ENCODE results near the gene TNNT1. TPM values are rescaled to one million over a fixed set of nuclear protein-coding genes. Genes with fewer than 3 reads are reported as not detected.

Gene TNNT1
- polyA plus RNA-seq, 1 donor: 10.2 TPM

- no peaks in the 10 kb centered on the region for H3K4me1 ChIP-seq (ENCODE audit: control insufficient read depth, insufficient read depth, low read length)
- DNase-seq: no peak
- H3K27ac ChIP-seq (ENCODE audit: low read length): no peak overlapping the region
- H3K9me3 ChIP-seq (ENCODE audit: control insufficient read depth, low read depth, low read length): no peaks in the 10 kb centered on the region
- WGBS (ENCODE audit: insufficient coverage, low lambda C conversion rate): no CpG with 5 or more reads among the region's 23 CpGs
- no peak overlapping the region for H3K4me3 ChIP-seq (ENCODE audit: low read length)
- H3K27me3 ChIP-seq (ENCODE audit: control insufficient read depth, insufficient read depth, low read length): no peaks in the 10 kb centered on the region
- peaks cover 61% of the 10 kb centered on the region for H3K36me3 ChIP-seq (ENCODE audit: control insufficient read depth, insufficient read depth, low read length)
Measured at GRCh38 chr19:55095260-55096060, 53.5 kb downstream of the TNNT1 start.

- H3K27ac ChIP-seq (ENCODE audit: low read length): no peak overlapping the region
- H3K4me3 ChIP-seq (ENCODE audit: low read length): no peak overlapping the region
- H3K36me3 ChIP-seq (ENCODE audit: control insufficient read depth, insufficient read depth, low read length): peaks cover 57% of the 10 kb centered on the region
- no peaks in the 10 kb centered on the region for H3K27me3 ChIP-seq (ENCODE audit: control insufficient read depth, insufficient read depth, low read length)
- no peaks in the 10 kb centered on the region for H3K9me3 ChIP-seq (ENCODE audit: control insufficient read depth, low read depth, low read length)
- DNase-seq: no peak
- H3K4me1 ChIP-seq (ENCODE audit: control insufficient read depth, insufficient read depth, low read length): no peaks in the 10 kb centered on the region
- WGBS (ENCODE audit: insufficient coverage, low lambda C conversion rate): no CpG with 5 or more reads among the region's 32 CpGs
Measured at GRCh38 chr19:55094456-55095259, 54.3 kb downstream of the TNNT1 start.

- no CpG with 5 or more reads among the region's 49 CpGs for WGBS (ENCODE audit: insufficient coverage, low lambda C conversion rate)
- H3K36me3 ChIP-seq (ENCODE audit: control insufficient read depth, insufficient read depth, low read length): peaks cover 43% of the 10 kb centered on the region
- no peaks in the 10 kb centered on the region for H3K9me3 ChIP-seq (ENCODE audit: control insufficient read depth, low read depth, low read length)
- H3K4me1 ChIP-seq (ENCODE audit: control insufficient read depth, insufficient read depth, low read length): peaks cover under 1% of the 10 kb centered on the region
- no peak overlapping the region for H3K27ac ChIP-seq (ENCODE audit: low read length)
- no peak for DNase-seq
- peaks cover 4% of the 10 kb centered on the region for H3K27me3 ChIP-seq (ENCODE audit: control insufficient read depth, insufficient read depth, low read length)
- H3K4me3 ChIP-seq (ENCODE audit: low read length): no peak overlapping the region
Measured at GRCh38 chr19:55092423-55093318, 56.3 kb downstream of the TNNT1 start.

DNA sequence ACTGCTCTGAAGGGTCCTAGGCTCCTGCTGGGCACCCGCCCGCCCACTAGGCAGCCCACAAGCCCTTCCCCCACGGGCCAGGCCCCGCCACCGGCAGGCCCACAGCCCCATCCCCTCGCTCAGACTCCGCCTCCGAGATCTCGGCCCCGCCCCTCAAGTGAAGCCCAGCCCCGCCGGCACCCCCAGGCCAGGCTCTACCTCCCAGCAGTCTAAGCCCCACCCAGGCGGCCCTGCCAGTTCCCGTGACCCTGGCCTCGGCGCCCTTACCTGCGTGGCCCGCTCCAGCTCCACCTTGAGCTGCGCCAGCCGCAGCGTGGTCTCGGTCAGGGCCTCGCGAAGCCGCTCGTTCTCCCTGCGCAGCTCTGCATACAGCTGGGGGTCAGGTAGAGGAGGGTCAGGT, 57.1 kb downstream of the TNNT1 start:
- peaks cover 43% of the 10 kb centered on the region for H3K36me3 ChIP-seq (ENCODE audit: control insufficient read depth, insufficient read depth, low read length)
- no CpG with 5 or more reads among the region's 27 CpGs for WGBS (ENCODE audit: insufficient coverage, low lambda C conversion rate)
- peaks cover 7% of the 10 kb centered on the region for H3K4me1 ChIP-seq (ENCODE audit: control insufficient read depth, insufficient read depth, low read length)
- H3K4me3 ChIP-seq (ENCODE audit: low read length): no peak overlapping the region
- no peaks in the 10 kb centered on the region for H3K9me3 ChIP-seq (ENCODE audit: control insufficient read depth, low read depth, low read length)
- H3K27ac ChIP-seq (ENCODE audit: low read length): no peak overlapping the region
- DNase-seq: no peak
- H3K27me3 ChIP-seq (ENCODE audit: control insufficient read depth, insufficient read depth, low read length): peaks cover 11% of the 10 kb centered on the region

DNA sequence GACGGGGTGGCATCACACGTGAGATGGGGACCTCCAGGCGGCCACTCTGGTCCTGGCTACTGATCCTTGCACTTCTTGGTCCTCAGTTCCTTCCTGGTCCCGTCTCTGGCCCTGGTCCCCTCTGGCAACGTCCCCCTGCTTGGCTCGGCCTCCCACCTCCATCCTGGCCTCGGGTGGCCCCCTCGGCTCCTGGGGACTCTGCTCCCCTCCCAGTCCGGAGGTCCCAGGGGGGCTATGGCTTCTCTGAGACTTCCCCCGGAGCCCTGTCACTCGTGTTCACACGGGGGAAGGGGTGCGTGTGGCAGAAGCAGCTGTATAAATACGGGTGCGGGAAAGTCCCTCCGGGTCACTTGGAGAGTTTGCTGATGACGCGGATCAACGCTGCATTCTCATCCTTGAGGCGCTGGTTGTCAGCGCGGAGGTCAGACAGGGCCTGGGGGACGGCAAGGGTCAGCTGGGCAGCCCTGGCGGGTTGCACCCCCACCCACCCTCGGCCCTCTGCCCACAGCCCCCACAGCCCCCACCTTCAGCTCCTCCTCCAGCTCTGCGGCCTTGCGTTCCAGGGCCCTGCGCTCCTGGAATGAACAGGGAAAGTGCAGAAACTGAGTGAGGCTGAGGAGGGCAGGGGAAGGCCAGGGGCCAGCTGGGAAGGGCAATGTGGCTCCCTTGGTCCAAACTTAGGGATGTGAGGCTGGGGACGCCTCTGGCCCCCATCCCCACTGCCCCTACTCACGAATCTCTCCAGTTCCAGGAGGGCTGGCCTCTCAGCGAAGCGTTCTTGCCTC, 57.7 kb downstream of the TNNT1 start:
- Histone ChIP-seq H3K36me3 (ENCODE audit: control insufficient read depth, insufficient read depth, low read length) (peaks cover 43% of the 10 kb centered on the region), H3K27me3 (ENCODE audit: control insufficient read depth, insufficient read depth, low read length) (peaks cover 17% of the 10 kb centered on the region), H3K27ac (ENCODE audit: low read length) (no peak overlapping the region), H3K4me1 (ENCODE audit: control insufficient read depth, insufficient read depth, low read length) (peaks cover 9% of the 10 kb centered on the region), H3K9me3 (ENCODE audit: control insufficient read depth, low read depth, low read length) (peaks cover under 1% of the 10 kb centered on the region), H3K4me3 (ENCODE audit: low read length) (no peak overlapping the region)
- no CpG with 5 or more reads among the region's 32 CpGs for WGBS (ENCODE audit: insufficient coverage, low lambda C conversion rate)
- DNase-seq: no peak

- no peak for DNase-seq
- H3K36me3 ChIP-seq (ENCODE audit: control insufficient read depth, insufficient read depth, low read length): peaks cover 36% of the 10 kb centered on the region
- no CpG with 5 or more reads among the region's 13 CpGs for WGBS (ENCODE audit: insufficient coverage, low lambda C conversion rate)
- peaks cover 24% of the 10 kb centered on the region for H3K27me3 ChIP-seq (ENCODE audit: control insufficient read depth, insufficient read depth, low read length)
- peaks cover 3% of the 10 kb centered on the region for H3K9me3 ChIP-seq (ENCODE audit: control insufficient read depth, low read depth, low read length)
- H3K4me3 ChIP-seq (ENCODE audit: low read length): no peak overlapping the region
- H3K4me1 ChIP-seq (ENCODE audit: control insufficient read depth, insufficient read depth, low read length): peaks cover 9% of the 10 kb centered on the region
- H3K27ac ChIP-seq (ENCODE audit: low read length): no peak overlapping the region
Measured at GRCh38 chr19:55090564-55090963, 58.4 kb downstream of the TNNT1 start.

DNA sequence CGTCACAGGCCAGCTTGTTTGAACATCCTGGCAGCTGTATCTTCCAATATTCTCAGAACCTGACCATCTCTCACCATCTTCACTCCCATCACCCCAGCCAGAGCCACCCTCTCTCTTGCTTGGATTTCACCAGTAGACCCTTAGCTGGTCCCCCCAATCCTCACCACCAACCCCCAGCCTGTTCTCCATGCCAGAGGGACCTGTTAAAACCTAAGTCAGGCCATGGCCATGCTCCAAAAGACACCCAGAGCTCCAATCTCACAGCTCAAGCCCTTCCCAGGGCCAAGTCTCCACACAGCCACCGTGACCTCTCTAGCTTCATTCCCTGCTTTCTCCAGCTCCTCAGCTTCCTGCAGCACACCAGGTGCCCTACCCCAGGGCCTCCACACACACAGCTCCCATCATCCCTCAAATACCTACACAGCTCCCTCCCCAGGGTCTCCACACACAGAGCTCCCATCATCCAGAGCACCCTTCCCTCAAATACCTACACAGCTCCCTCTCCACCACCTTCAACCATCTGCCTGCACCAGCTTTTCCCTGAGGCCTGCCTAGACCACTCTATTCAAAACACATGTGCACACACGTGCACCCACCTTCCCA, 59.6 kb downstream of the TNNT1 start:
- Histone ChIP-seq H3K9me3 (ENCODE audit: control insufficient read depth, low read depth, low read length) (peaks cover 3% of the 10 kb centered on the region), H3K36me3 (ENCODE audit: control insufficient read depth, insufficient read depth, low read length) (peaks cover 25% of the 10 kb centered on the region), H3K27ac (ENCODE audit: low read length) (no peak overlapping the region), H3K4me3 (ENCODE audit: low read length) (no peak overlapping the region), H3K27me3 (ENCODE audit: control insufficient read depth, insufficient read depth, low read length) (peaks cover 35% of the 10 kb centered on the region), H3K4me1 (ENCODE audit: control insufficient read depth, insufficient read depth, low read length) (peaks cover 9% of the 10 kb centered on the region)
- 100% methylated on average over 1 of the region's 3 CpGs for WGBS (ENCODE audit: insufficient coverage, low lambda C conversion rate)
- DNase-seq: no peak

DNA sequence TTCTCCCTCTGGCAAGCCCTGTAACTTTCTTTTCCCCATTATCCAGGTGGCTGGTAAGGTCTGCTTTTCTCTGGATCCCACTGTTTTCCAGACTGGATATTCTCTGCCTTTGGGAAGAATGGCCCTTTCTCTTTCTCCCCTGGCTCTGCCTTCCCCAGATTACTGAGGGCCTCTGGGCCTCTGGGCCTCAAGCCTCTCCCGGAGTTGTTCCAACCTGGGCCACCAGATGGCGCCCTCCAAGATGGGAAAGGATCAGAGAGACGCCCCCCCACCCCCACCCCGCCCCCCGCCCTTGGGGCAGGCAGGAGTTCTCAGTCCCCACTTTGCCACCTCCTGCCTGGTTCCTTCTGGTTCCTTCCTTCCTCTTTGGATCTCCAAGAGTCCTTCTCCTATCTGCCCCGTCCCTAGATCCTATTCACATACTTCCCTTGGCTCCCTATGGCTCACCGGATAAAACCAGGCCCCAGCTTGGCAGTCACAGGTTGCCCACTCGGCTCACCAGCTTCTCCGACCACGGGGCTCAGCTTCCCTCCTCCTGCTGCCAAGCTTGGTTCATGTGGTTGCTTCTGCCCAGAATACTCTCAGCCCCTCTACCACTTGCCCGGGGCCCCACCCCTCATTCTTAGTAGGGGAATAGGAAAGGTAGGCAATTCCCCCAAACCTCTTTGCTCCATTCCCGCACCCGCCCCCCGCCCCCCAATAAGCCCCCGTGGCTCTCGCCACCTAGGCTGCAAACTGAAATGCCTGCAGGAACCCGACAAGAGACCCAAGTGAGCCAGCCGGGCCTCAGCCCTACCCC, 60.3 kb downstream of the TNNT1 start:
- no CpG with 5 or more reads among the region's 18 CpGs for WGBS (ENCODE audit: insufficient coverage, low lambda C conversion rate)
- Histone ChIP-seq H3K27me3 (ENCODE audit: control insufficient read depth, insufficient read depth, low read length) (peaks cover 42% of the 10 kb centered on the region), H3K36me3 (ENCODE audit: control insufficient read depth, insufficient read depth, low read length) (peaks cover 22% of the 10 kb centered on the region), H3K9me3 (ENCODE audit: control insufficient read depth, low read depth, low read length) (peaks cover 3% of the 10 kb centered on the region), H3K4me1 (ENCODE audit: control insufficient read depth, insufficient read depth, low read length) (peaks cover 9% of the 10 kb centered on the region), H3K4me3 (ENCODE audit: low read length) (no peak overlapping the region), H3K27ac (ENCODE audit: low read length) (no peak overlapping the region)
- peak in 1 of 2 donors; percentile 43 for DNase-seq

DNA sequence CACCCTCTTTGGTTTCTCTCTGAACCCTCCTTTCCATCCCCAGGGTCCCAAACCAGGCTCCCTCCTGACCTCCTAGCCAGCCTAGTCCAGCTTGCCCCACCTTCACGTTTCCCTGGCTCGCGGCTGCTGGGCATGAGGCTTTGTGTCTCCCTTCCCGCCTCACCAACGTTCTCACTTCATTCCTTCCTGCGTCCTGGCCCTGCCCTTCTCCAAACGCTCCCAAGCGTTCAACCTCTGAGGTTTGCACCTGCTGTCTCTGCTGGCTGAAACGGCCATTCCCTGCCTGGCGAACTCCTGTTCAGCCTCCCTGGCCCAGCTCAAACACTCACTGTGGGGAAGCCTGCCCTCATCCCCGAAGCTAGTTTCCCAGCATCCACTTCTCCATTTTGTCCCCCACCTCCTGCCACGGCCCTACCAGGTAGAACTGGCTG, 61.0 kb downstream of the TNNT1 start:
- DNase-seq: no peak
- peaks cover 49% of the 10 kb centered on the region for H3K27me3 ChIP-seq (ENCODE audit: control insufficient read depth, insufficient read depth, low read length)

More for the DNA sequence above, 61.0 kb downstream of the TNNT1 start:
- Histone ChIP-seq H3K4me1 (ENCODE audit: control insufficient read depth, insufficient read depth, low read length) (peaks cover 9% of the 10 kb centered on the region), H3K4me3 (ENCODE audit: low read length) (no peak overlapping the region), H3K27ac (ENCODE audit: low read length) (no peak overlapping the region), H3K9me3 (ENCODE audit: control insufficient read depth, low read depth, low read length) (peaks cover 6% of the 10 kb centered on the region), H3K36me3 (ENCODE audit: control insufficient read depth, insufficient read depth, low read length) (peaks cover 22% of the 10 kb centered on the region)
- WGBS (ENCODE audit: insufficient coverage, low lambda C conversion rate): no CpG with 5 or more reads among the region's 12 CpGs

All from large intestine (tissue), 3 donors.